GM12878 (cell line): ENCODE measurements around the gene TCEA2. TPM values are rescaled to one million over a fixed set of nuclear protein-coding genes. Genes with fewer than 3 reads are reported as not detected.

Experiments used
- ATAC-seq: fragments of 200-7000 bp; cut with Tn5 transposase; 3 replicates; pipeline ENCODE4 v1.9.1; 2020; ENCODE audit warnings: mild to moderate bottlenecking, moderate library complexity
- BruUV-seq: library from RNA; stranded (reverse); fragments of 400-500 nt; replicated peaks from 2 replicates; lab custom pipeline; 2021; lab: Mats Ljungman, UMichigan
- CTCF ChIA-PET: fragments of 300-600 bp; sonication (Branson Sonifier 250); formaldehyde crosslinking; extraction: SDS; loops from one replicate; lab custom pipeline; 2021; ENCODE audit warnings: inconsistent platforms; lab: Yijun Ruan, JAX
- POLR2A ChIA-PET: fragments of 350-600 bp; formaldehyde crosslinking; extraction: SDS; loops from one replicate; lab custom pipeline; 2021; ENCODE audit warnings: inconsistent platforms; lab: Charles Lee
- RAD21 ChIA-PET: fragments of 300-600 bp; sonication (Branson Sonifier 250); formaldehyde crosslinking; loops from one replicate; lab custom pipeline; 2023; ENCODE audit warnings: antibody characterized with exemption; ENCODE audit not compliant: unreplicated experiment; lab: Charles Lee
- SMC1A ChIA-PET: fragments of 300-600 bp; sonication (Branson Sonifier 250); formaldehyde crosslinking; loops from one replicate; lab custom pipeline; 2023; ENCODE audit not compliant: unreplicated experiment, uncharacterized antibody; lab: Charles Lee
- DNase-seq: peaks from one replicate; pipeline ENCODE4 v3.0.0-alpha.2; 2011; ENCODE audit warnings: low read depth, low spot score
- FAIRE-seq: peaks from 3 replicates; lab custom pipeline; 2011; peaks lifted over from hg19 to GRCh38; lab: Jason Lieb, UNC
- H2AFZ ChIP-seq: 2 replicates; pipeline ENCODE4 v1.6.0; 2011; ENCODE audit warnings: low read depth, low read length, control low read depth; ENCODE audit not compliant: control insufficient read depth
- H3K27ac ChIP-seq: 2 replicates; pipeline ENCODE4 v1.5.1; 2011; ENCODE audit warnings: control low read depth; ENCODE audit not compliant: control insufficient read depth, insufficient read depth
- H3K27me3 ChIP-seq, 2 experiments: replicated peaks in 1 of 2; 2 replicates each; pipeline versions ENCODE4 v1.6.0 to v1.6.1; 2011; ENCODE audit warnings: low read length in 1 of 2; ENCODE audit not compliant: control insufficient read depth in 2 of 2, insufficient read depth in 2 of 2
- H3K36me3 ChIP-seq, 2 experiments: 2 replicates each; pipeline ENCODE4 v1.5.1; 2011; ENCODE audit warnings: low read length in 1 of 2; ENCODE audit not compliant: control insufficient read depth in 2 of 2, insufficient read depth in 2 of 2
- H3K4me1 ChIP-seq: 2 replicates; pipeline ENCODE4 v1.6.1; 2011; ENCODE audit warnings: mild to moderate bottlenecking, low read length, moderate library complexity, mixed read lengths; ENCODE audit not compliant: control insufficient read depth, insufficient read depth
- H3K4me2 ChIP-seq: 2 replicates; pipeline ENCODE4 v1.6.0; 2011; ENCODE audit warnings: control low read depth; ENCODE audit not compliant: control insufficient read depth, insufficient read depth
- H3K4me3 ChIP-seq: fragments of 200-600 bp; sonication (generic); 2 replicates; pipeline ENCODE4 v1.5.1; 2016
- H3K79me2 ChIP-seq: 2 replicates; pipeline ENCODE4 v1.6.0; 2011; ENCODE audit warnings: low read length; ENCODE audit not compliant: control insufficient read depth, insufficient read depth
- H3K9ac ChIP-seq: 2 replicates; pipeline ENCODE4 v1.8.0; 2011; ENCODE audit warnings: low read length, control low read depth, mixed read lengths; ENCODE audit not compliant: control insufficient read depth, insufficient read depth
- H3K9me3 ChIP-seq: replicated peaks from 3 replicates; pipeline ENCODE4 v1.5.1; 2011; ENCODE audit warnings: mild to moderate bottlenecking, low read length; ENCODE audit not compliant: control insufficient read depth, insufficient read depth
- H4K20me1 ChIP-seq: 2 replicates; pipeline ENCODE4 v1.6.0; 2011; ENCODE audit not compliant: control insufficient read depth, insufficient read depth
- SMAD5 ChIP-seq: IDR thresholded peaks from 2 replicates; pipeline ENCODE4 v1.6.1; 2016; ENCODE audit warnings: antibody characterized with exemption, low read depth
- WGBS: methylation state at CpG from one replicate; pipeline ENCODE4 v1.1.6; 2016; ENCODE audit warnings: low lambda C conversion rate; ENCODE audit not compliant: insufficient replicate concordance, insufficient coverage; ENCODE audit errors: missing lambda C conversion rate; 5-methylcytosine and 5-hydroxymethylcytosine counted together
- in situ Hi-C: fragments of 300-500 bp; cut with MboI; formaldehyde crosslinking; loops from 9 replicates; pipeline ENCODE4 v1.14.3; 2018; ENCODE audit warnings: mixed read lengths
- intact Hi-C: fragments of 100-400 bp; cut with micrococcal nuclease; formaldehyde crosslinking; loops from one replicate; pipeline ENCODE4 v1.14.2; 2022; ENCODE audit not compliant: unreplicated experiment
- polyA plus RNA-seq, 11 experiments: library from polyadenylated mRNA; depleted of rRNA in 4 of 11; unstranded in 6 of 11; stranded (reverse) in 5 of 11; fragments of >200 nt; fragmentation: Nextera tagmentation in 4 of 11; fragmentation: Illumina TruSeq in 1 of 11; extraction: Ambion mirVana in 4 of 11; extraction: Trizol in 1 of 11; gene quantifications; 1 replicate in 1 of 11; 2 replicates in 10 of 11; pipeline versions ENCODE4 v1.2.1 to v1.2.3, GENCODE V29; 2011 to 2016; ENCODE audit warnings: inconsistent platforms in 2 of 11, missing spikeins in 2 of 11, low read depth in 1 of 11
- total RNA-seq, 4 experiments: library from RNA; depleted of rRNA in 3 of 4; stranded (reverse); fragments of >200 nt in 3 of 4; fragmentation: Illumina TruSeq in 1 of 4; extraction: Trizol in 1 of 4; gene quantifications; 2 replicates each; pipeline versions ENCODE4 v1.2.1 to v1.2.3, GENCODE V29; 2013 to 2021
- TF ChIP-seq, protein P1 (sequence below): fragments of 450-650 bp; IDR thresholded peaks from 2 replicates; pipeline ENCODE4 v1.6.1; 2016; ENCODE audit warnings: mild to moderate bottlenecking
- TF ChIP-seq, protein P2 (sequence below): fragments of 450-650 bp; conservative IDR thresholded peaks from 2 replicates; pipeline ENCODE4 v1.6.1; 2017; ENCODE audit warnings: mild to moderate bottlenecking, moderate library complexity

The TCEA2 gene
- total and polyA plus RNA-seq, 10 of the 15 experiments (the other 5 are each of a cell fraction or from before 2014, with no cell fraction given), result 3.4 to 42.5 (median 13.3) TPM

DNA sequence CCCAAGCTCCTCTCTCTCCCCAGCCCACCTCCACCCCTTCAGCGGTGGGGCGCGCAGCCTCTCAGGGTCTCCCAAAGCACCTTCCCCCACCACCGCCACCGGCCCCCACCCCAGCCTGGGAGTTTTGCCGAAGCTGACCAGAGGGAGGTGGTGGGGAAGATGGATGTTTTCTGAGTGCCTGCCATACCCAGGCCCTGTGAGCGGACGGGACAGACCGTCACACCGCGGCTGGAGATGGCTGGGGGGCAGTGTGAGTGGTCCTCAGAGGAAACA is 21.3 kb upstream of the TCEA2 start:
- DNase-seq, result no peak
- peak overlapping the region; percentile 64 for H3K4me3 ChIP-seq
- ATAC-seq, result no peak
- in situ Hi-C loops, result no loop called here
- WGBS, result 28% methylated on average over 5 of the region's 11 CpGs
- FAIRE-seq, result no peak
- POLR2A ChIA-PET, result interaction anchor here (0.6 to 7.2 kb wide), 6 partner anchors 15 to 1154 kb away, joined by 4 to 63 read pairs (median 8); partner anchors contain the start of genes OPRL1, PRPF6, RGS19 and SAMD10
- peaks cover 22% of the 10 kb centered on the region for H3K4me1 ChIP-seq
- TF ChIP-seq, protein P1, sequence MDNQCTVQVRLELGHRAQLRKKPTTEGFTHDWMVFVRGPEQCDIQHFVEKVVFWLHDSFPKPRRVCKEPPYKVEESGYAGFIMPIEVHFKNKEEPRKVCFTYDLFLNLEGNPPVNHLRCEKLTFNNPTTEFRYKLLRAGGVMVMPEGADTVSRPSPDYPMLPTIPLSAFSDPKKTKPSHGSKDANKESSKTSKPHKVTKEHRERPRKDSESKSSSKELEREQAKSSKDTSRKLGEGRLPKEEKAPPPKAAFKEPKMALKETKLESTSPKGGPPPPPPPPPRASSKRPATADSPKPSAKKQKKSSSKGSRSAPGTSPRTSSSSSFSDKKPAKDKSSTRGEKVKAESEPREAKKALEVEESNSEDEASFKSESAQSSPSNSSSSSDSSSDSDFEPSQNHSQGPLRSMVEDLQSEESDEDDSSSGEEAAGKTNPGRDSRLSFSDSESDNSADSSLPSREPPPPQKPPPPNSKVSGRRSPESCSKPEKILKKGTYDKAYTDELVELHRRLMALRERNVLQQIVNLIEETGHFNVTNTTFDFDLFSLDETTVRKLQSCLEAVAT, result peak; percentile 36; the same call in 1 of the 2 replicates
- peak; percentile 9; the same call in 1 of the 2 replicates for TF ChIP-seq SMAD5
- TF ChIP-seq, protein P2, sequence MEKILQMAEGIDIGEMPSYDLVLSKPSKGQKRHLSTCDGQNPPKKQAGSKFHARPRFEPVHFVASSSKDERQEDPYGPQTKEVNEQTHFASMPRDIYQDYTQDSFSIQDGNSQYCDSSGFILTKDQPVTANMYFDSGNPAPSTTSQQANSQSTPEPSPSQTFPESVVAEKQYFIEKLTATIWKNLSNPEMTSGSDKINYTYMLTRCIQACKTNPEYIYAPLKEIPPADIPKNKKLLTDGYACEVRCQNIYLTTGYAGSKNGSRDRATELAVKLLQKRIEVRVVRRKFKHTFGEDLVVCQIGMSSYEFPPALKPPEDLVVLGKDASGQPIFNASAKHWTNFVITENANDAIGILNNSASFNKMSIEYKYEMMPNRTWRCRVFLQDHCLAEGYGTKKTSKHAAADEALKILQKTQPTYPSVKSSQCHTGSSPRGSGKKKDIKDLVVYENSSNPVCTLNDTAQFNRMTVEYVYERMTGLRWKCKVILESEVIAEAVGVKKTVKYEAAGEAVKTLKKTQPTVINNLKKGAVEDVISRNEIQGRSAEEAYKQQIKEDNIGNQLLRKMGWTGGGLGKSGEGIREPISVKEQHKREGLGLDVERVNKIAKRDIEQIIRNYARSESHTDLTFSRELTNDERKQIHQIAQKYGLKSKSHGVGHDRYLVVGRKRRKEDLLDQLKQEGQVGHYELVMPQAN, result no peak
- TF ChIP-seq, all 136 proteins: peak for 2
- ChIA-PET CTCF (interaction anchor here (0.5 to 9.1 kb wide), 6 partner anchors 9 to 504 kb away, joined by 3 to 108 read pairs (median 4); partner anchors contain the start of genes PRPF6 and SAMD10), SMC1A (interaction anchor here (0.6 to 1.1 kb wide), 2 partner anchors 61 to 84 kb away, joined by 3 read pairs; partner anchors contain the start of gene PRPF6), RAD21 (interaction anchor here (1.0 to 4.3 kb wide), 4 partner anchors 13 to 61 kb away, joined by 3 to 78 read pairs (median 6); partner anchors contain the start of genes OPRL1, PRPF6, RGS19 and SAMD10)
- H2AFZ ChIP-seq, result peak overlapping the region; percentile 75
- peak overlapping the region; percentile 84 for H3K9ac ChIP-seq
- H3K9me3 ChIP-seq, result no peaks in the 10 kb centered on the region
- intact Hi-C loops, result no loop called here
- H3K4me2 ChIP-seq, result peak overlapping the region; percentile 90
- peak overlapping the region; percentile 62 for H3K27ac ChIP-seq
- no peaks in the 10 kb centered on the region for H3K36me3 ChIP-seq
- peaks cover 4% of the 10 kb centered on the region; the same call in 1 of the 2 replicates for H3K79me2 ChIP-seq
- no peaks in the 10 kb centered on the region for H4K20me1 ChIP-seq
- H3K27me3 ChIP-seq, result peaks cover 0 to 5% of the 10 kb centered on the region in 2 experiments; a peak in 1 of 4 replicates
- BruUV-seq, result no TSS peak
